ENCODE results near the gene TUBGCP5. TPM values are rescaled to one million over a fixed set of nuclear protein-coding genes. Genes with fewer than 3 reads are reported as not detected.

Gene TUBGCP5
- total RNA-seq, 6 donors from 2014 or later = 7.1 to 24.5 (median 17.7) TPM

GRCh38 chr15:22974745-22975144 lies 64.6 kb downstream of the TUBGCP5 start:
- WGBS, 2 donors = 60 to 72% methylated on average over 4 of the region's 4 CpGs
- Histone ChIP-seq H3K9me3 (no peaks in the 10 kb centered on the region), H3K4me1 (peaks cover 13 to 27% (median 22%) of the 10 kb centered on the region in 4 donors), H3K36me3 (no peaks in the 10 kb centered on the region), H3K4me3 (no peak overlapping the region), H3K27ac (peak overlapping the region in 3 of 4 donors; percentile 10 to 41 (median 15)), H3K27me3 (no peaks in the 10 kb centered on the region)
- DNase-seq (no peak), ATAC-seq (ENCODE audit: low FRiP score in 2 of 2) (peak; percentile 78)
- TF ChIP-seq POLR2AphosphoS5 (IDR thresholded peaks at IDR 0.05) (no peak), EP300 (IDR thresholded peaks at IDR 0.05) (no peak), CTCF (IDR thresholded peaks at IDR 0.05) (no peak), POLR2A (IDR thresholded peaks at IDR 0.05) (no peak)

GRCh38 chr15:22973987-22974386 lies 65.4 kb downstream of the TUBGCP5 start:
- TF ChIP-seq CTCF (IDR thresholded peaks at IDR 0.05) (no peak), POLR2A (IDR thresholded peaks at IDR 0.05) (no peak), POLR2AphosphoS5 (IDR thresholded peaks at IDR 0.05) (no peak)
- 78 to 83% methylated on average over 4 of the region's 4 CpGs for WGBS, 2 donors
- H3K27ac ChIP-seq = no peak overlapping the region
- H3K9me3 ChIP-seq = no peaks in the 10 kb centered on the region
- no peak for DNase-seq
- peaks cover 12 to 27% (median 20%) of the 10 kb centered on the region in 4 donors for H3K4me1 ChIP-seq
- no peak overlapping the region for H3K4me3 ChIP-seq
- no peaks in the 10 kb centered on the region for H3K36me3 ChIP-seq
- peak in 1 of 2 donors; percentile 20 for ATAC-seq (ENCODE audit: low FRiP score in 2 of 2)
- no peaks in the 10 kb centered on the region for H3K27me3 ChIP-seq

GRCh38 chr15:22973286-22973685 lies 66.1 kb downstream of the TUBGCP5 start:
- Histone ChIP-seq H3K4me1 (peaks cover 5 to 20% (median 16%) of the 10 kb centered on the region in 4 donors), H3K27me3 (no peaks in the 10 kb centered on the region), H3K27ac (no peak overlapping the region), H3K9me3 (no peaks in the 10 kb centered on the region), H3K36me3 (no peaks in the 10 kb centered on the region), H3K4me3 (no peak overlapping the region)
- no peak for TF ChIP-seq EP300 (IDR thresholded peaks at IDR 0.05)
- no peak for TF ChIP-seq POLR2AphosphoS5 (IDR thresholded peaks at IDR 0.05)
- TF ChIP-seq POLR2A (IDR thresholded peaks at IDR 0.05) = no peak
- TF ChIP-seq CTCF (IDR thresholded peaks at IDR 0.05) = no peak
- ATAC-seq (ENCODE audit: low FRiP score in 2 of 2) (peak in 1 of 2 donors; percentile 39), DNase-seq (no peak)
- WGBS, 2 donors = 54 to 67% methylated on average over 5 of the region's 5 CpGs

DNA sequence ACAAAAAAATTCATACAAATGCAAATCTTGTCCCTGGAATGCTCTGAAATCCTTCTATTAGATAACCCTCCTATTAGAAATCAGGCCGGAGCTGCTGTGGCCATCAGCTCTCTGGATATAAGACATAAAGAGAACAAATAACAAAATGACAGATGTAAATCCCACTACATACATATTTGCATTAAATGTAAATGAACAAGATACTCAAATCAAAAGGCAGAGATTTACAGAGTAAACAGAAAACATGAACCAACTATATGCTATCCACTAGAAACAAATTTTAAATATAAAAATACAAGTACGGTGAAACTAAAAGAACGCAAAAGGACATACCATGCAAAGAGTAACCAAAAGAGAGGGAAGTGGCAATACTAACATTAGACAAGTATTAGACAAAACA lies 69.9 kb downstream of the TUBGCP5 start:
- H3K27ac ChIP-seq = no peak overlapping the region
- H3K4me1 ChIP-seq = peaks cover 11 to 29% (median 12%) of the 10 kb centered on the region in 4 donors
- no peak for ATAC-seq (ENCODE audit: low FRiP score in 2 of 2)

More for the DNA sequence above, 69.9 kb downstream of the TUBGCP5 start:
- 96 to 99% methylated on average over 3 of the region's 3 CpGs for WGBS, 2 donors
- no peaks in the 10 kb centered on the region for H3K27me3 ChIP-seq
- TF ChIP-seq POLR2AphosphoS5 (IDR thresholded peaks at IDR 0.05) (no peak), CTCF (IDR thresholded peaks at IDR 0.05) (no peak), POLR2A (IDR thresholded peaks at IDR 0.05) (no peak), EP300 (IDR thresholded peaks at IDR 0.05) (no peak)
- no peaks in the 10 kb centered on the region for H3K36me3 ChIP-seq
- H3K4me3 ChIP-seq = no peak overlapping the region
- DNase-seq = no peak
- no peaks in the 10 kb centered on the region for H3K9me3 ChIP-seq
